Activated naive CD4-positive, alpha-beta T cell treated with anti-CD3 and anti-CD28 coated beads, Interleukin-2, amount 50 U/mL, for 72 hours (primary cell): Measurements from ENCODE around the gene MAP4K2. TPM values are rescaled to one million over a fixed set of nuclear protein-coding genes. Genes with fewer than 3 reads are reported as not detected.

Experiments
- ATAC-seq, 2 donors: fragments of 150-1000 bp; cut with Tn5 transposase; 2 replicates each; pipeline ENCODE4 v1.10.0; 2021; ENCODE audit warnings: mild to moderate bottlenecking in 2 of 2, moderate library complexity in 2 of 2
- DNase-seq, 2 donors: peaks; one replicate each; pipeline ENCODE4 v3.0.0; 2021 to 2022; ENCODE audit warnings: low spot score in 2 of 2
- H3K27ac Mint-ChIP-seq, 2 donors: one replicate each; pipeline ENCODE4 v1.8.0; 2022; ENCODE audit warnings: mild to moderate bottlenecking in 2 of 2, mixed read lengths in 2 of 2
- H3K36me3 Mint-ChIP-seq, 2 donors: one replicate each; pipeline ENCODE4 v1.8.0; 2022; ENCODE audit warnings: mixed read lengths in 2 of 2
- H3K9me3 Mint-ChIP-seq, 2 donors: one replicate each; pipeline ENCODE4 v1.8.0; 2022; ENCODE audit warnings: mixed read lengths in 2 of 2
- total RNA-seq, 2 donors: library from RNA; stranded (reverse); gene quantifications; one replicate each; pipeline ENCODE4 v1.2.3, GENCODE V29; 2022

MAP4K2 gene
- total RNA-seq, 2 donors from 2014 or later: 67.7 to 83.2 TPM

DNA sequence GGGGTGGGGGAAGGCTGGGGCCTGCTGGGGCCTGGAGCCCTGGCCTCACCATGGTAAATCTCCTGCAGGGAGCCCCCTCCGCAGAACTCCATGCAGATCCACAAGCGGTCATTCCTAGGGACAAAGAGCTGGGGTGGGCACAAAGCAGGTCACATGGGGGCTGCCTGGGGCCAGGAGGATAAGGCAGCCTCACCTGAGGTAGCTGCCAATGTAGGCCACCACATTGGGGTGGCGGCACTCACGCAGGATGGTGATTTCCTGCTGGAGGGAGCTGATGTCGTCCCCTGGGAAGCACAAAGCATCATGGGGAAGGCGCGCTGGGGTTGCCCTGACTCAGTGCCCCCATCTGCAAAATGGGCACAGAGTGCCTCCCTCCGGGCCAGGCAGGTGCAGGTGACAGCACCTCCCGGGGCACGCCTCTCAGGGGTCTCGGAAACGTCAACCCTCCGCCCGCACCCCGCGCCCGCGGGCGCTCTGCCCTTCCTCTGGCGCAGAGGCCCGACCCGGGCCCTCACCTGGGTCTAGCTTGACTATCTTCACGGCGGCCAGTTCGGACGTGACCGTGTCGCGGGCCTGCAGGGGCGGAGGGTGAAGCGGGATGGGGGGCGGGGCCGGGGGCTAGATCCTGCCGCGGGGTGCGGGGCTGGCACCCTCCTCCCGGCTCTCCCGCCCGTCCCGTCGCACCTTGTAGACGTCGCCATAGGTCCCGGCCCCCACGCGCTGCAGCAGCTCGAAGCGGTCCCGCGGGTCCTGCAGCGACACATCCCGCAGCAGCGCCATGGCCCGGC, 450 bp downstream of the MAP4K2 start:
- DNase-seq: peak in 1 of 2 donors; percentile 36
- H3K27ac Mint-ChIP-seq: peak overlapping the region in 1 of 2 donors; percentile 79
- peak in 1 of 2 donors; percentile 48 for ATAC-seq

DNA sequence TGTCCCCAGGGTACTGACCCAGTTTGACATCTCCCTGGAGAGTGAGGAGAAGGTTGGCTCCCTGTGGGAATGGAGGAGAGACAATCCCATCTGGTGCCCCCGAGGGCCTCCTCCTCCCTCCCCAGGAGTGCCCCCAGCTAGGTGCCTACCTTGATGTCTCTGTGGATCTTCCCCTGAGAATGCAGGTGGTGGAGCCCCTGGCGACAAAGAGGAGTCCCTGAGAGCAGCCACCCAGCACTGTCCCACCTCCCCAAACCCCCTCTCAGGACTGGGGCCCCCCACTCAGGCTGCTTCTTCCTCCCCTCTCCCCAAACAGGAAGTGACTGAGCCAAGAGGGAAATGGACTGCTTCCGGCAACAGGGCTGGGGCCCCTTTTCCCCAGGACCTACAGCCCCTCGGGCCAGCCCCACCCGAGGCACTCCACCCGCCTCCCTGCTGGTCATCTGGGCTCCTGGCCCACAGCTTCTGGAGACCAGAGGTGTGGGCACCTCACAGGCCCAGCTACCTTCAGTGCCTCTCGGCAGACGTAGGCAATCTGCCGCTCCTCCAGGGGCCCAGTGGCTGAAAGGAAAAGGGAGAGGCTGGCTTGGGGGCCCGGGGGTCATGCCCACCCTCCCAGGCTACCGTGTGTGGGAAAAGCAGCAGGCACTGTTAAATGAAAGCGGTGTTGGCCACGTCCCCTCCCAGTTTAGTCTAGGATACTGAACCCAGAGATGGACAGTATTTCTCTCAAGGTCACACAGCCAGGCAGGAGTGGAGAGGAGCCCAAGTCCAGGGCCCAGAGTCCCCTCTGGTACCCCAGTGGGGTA, 1.2 kb downstream of the MAP4K2 start:
- DNase-seq (no peak), ATAC-seq (no peak)
- H3K27ac Mint-ChIP-seq: peak overlapping the region; percentile 79 to 86

More for the DNA sequence above, 450 bp downstream of the MAP4K2 start:
- no peaks in the 10 kb centered on the region for H3K9me3 Mint-ChIP-seq
- H3K36me3 Mint-ChIP-seq: peaks cover 0 to 10% of the 10 kb centered on the region in 2 donors

DNA sequence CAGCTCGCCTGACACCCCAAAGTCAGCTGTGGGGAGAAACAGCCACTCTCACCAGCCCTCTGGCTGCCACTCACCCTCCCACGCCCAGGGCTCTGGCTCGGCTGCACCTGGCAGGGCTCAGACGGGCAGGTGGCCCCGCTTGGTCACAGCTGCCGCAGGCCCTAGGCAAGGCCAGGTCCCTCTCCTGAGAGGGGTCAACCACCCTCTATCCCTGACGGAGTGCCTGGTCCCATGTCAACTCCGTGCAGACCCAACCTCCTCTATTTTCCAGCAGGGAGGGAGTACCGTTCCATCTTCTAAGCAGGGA, 1.9 kb downstream of the MAP4K2 start:
- H3K9me3 Mint-ChIP-seq: no peaks in the 10 kb centered on the region
- peak overlapping the region in 1 of 2 donors; percentile 79 for H3K27ac Mint-ChIP-seq
- H3K36me3 Mint-ChIP-seq: peaks cover 0 to 10% of the 10 kb centered on the region in 2 donors
- DNase-seq: no peak
- ATAC-seq: no peak

More for the DNA sequence above, 1.2 kb downstream of the MAP4K2 start:
- H3K36me3 Mint-ChIP-seq: peaks cover 0 to 10% of the 10 kb centered on the region in 2 donors
- H3K9me3 Mint-ChIP-seq: no peaks in the 10 kb centered on the region

DNA sequence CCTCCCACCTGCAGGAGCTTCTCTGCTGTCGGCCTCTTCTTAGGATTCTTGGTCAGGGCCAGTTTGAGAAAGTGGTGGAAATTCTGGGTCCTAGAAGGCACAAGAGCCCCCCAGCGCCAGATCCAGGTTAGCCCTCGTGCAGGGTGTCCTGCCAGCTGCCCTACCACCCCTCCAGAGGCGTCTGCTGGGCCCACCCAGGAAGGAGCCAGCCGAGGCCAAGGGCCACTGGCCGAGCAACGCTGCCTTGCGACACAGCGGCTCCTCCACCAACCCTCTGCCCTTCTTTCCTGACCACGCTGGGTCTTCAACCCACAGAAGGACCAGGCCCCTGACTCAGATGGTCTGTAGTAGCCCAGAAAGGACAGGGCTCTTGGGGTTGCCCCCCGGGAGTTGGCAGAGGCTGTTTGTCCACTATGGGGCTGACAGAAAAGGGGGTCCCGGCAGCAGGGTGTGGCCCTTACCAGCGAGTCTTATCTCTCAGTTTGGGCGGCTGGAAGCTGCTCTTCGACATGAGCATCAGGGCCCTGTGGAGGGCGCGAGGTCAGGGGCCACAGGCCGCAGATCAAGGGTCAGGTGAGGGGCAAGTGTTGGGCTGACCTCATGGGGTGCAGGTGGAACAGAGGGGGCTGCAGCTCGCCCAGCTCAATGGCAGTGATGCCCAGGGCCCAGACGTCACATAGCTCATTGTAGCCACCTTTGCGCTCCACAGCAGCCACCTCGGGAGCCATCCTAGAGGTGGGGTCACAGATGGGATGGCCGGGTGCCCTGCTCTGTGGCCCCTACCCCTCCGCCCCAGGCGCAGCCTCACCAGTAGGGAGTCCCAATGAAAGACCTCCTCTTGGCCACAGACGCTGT, 2.5 kb downstream of the MAP4K2 start:
- no peak for ATAC-seq
- DNase-seq: no peak
- Mint-ChIP-seq H3K9me3 (no peaks in the 10 kb centered on the region), H3K36me3 (peaks cover 0 to 10% of the 10 kb centered on the region in 2 donors), H3K27ac (peak overlapping the region in 1 of 2 donors; percentile 79)

DNA sequence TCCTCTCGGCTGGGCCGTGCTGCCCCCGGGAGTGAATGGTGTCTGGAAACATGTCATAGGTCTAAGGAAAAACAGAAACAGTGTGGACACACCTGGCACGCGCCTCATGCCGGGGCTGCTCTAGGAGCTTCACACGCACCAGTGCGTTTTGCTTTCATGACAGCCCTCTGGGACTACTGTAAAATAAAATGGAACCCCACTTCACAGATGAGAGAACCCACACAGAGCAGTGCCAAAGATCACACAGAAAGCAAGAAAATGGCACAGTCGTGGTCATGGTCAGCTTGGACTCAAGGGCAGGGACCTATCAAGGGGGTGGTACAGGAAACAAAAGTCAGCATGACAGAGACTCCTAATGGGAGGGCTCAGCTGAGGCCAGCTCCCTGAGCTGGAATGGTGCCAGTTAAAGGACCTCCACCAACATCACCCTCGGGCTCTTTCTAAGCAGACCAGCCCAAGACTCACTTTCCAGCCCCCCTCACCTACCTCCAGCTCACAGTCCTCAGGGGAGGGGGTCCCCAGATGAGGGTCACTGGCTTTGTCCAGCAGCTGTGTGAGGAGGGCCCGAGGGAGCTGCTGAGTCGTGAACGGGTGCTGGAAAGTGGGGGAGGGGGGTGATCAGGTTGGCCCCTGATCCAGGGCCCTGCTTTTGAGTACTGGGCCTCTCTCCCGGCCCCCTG, 3.3 kb downstream of the MAP4K2 start:
- Mint-ChIP-seq H3K27ac (no peak overlapping the region), H3K9me3 (no peaks in the 10 kb centered on the region), H3K36me3 (peaks cover 0 to 10% of the 10 kb centered on the region in 2 donors)
- no peak for ATAC-seq
- DNase-seq: no peak

DNA sequence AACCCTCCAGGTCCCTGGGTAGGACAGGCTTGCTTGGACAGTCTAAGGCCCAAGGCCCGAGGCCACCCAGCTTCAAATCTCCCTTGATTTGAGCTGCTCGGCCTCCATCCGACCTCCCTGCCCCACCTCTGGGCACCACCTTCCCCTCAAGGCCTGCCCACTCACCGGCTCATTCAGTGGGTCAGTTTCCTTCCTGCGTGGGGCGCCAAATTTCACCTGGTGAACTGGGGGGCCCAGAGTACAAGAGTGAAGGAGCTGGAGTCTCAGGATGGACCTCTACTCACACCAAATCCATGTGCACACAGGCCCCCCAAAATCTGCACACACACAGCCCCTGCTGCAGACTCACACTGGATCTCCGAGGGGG, 3.8 kb downstream of the MAP4K2 start:
- Mint-ChIP-seq H3K27ac (peak overlapping the region in 1 of 2 donors; percentile 59), H3K9me3 (no peaks in the 10 kb centered on the region), H3K36me3 (peaks cover 0 to 10% of the 10 kb centered on the region in 2 donors)
- no peak for ATAC-seq
- no peak for DNase-seq

DNA sequence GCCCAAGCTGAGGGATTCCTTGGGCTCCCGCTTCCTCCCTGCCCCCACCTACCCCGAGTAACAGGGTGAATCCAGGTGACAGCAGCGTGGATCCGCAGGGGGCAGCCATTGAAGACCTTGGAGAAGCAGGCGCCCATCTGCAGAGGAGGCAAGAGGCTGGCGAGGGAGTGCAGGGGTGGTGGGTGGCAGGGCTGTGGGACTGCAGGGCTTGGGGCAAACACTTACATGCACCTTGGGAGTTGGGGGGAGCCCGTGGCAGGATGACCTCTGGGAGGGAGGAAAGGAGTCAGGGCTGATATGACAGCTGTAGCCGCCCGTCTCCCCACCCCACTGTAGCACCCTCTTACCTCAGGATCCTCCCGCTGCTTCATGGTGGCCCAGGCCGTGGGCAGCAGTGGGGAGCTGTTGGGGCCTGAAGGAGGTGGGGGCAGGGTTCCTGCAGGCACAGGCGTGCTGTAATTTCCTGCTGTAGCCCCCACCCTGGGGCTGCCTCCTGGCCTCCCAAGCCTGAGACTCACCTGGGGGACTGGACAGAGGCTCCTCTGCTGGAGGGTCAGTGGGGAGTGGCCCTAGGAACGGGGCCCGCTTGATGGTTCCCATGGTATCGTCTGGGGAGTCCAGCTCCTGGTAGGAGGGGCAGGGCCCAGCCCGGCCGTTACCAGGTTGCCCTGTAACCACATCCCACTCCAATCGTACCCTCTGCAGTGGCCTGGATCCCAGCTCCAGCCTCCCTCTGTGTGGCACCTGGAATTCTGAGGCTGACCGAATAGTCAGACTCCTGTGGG, 6.1 kb downstream of the MAP4K2 start:
- Mint-ChIP-seq H3K9me3 (no peaks in the 10 kb centered on the region), H3K27ac (no peak overlapping the region), H3K36me3 (peaks cover 0 to 10% of the 10 kb centered on the region in 2 donors)
- DNase-seq: no peak
- no peak for ATAC-seq

DNA sequence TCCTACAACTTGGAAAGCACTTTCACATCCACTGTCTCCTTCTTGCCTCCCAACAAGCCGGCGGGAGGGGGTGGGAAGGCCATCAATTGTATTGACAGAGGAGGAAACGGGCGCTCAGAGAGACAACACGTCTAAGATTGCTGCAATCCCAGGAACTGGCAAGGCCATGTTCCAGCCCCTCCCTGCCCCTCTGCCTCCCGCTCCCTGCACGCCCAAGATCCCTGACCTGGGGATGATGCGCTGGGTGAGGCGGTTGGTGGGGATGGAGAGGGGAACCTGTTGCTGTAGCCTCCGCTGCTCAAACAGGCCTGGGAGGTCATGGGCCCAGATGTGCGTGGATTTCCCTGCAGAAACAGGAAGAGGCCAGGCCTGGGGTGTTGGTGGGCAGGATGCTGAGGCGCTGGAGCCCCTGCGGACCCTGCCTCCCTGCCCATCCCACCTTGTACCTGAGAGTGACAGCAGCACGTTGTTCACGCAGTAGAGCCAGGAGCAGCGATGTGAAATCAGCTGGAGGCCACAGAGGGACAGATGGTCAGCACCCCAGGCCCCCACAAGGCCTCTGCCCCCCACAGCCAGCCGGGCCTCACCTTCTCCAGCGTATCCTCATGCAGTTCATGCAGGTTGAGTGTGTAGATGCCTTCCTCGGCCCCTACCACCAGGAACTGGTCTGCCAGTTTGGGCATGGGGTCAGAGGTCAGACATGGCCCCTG, 6.8 kb downstream of the MAP4K2 start:
- H3K27ac Mint-ChIP-seq: peak overlapping the region; percentile 14 to 76
- peaks cover 0 to 10% of the 10 kb centered on the region in 2 donors for H3K36me3 Mint-ChIP-seq
- DNase-seq: no peak
- no peak for ATAC-seq
- no peaks in the 10 kb centered on the region for H3K9me3 Mint-ChIP-seq

DNA sequence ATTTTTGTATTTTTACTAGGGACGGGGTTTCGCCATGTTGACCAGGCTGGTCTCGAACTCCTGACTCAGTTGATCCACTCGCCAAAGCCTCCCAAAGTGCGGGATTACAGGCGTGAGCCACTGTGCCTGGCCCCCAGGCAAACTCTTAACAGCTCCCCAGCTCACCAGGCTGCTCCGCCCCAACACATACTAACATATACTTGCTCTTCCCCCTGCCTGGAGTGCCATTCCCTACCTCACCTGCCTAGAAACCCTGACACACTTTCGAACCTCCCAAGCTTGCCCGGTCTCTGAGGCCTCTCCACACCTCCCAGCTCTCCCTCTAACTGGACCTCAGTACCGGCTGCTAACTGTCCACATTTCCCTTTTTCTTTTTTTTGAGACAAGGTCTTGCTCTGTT, 8.5 kb downstream of the MAP4K2 start:
- peak overlapping the region; percentile 27 to 76 for H3K27ac Mint-ChIP-seq
- peaks cover 0 to 8% of the 10 kb centered on the region in 2 donors for H3K36me3 Mint-ChIP-seq

DNA sequence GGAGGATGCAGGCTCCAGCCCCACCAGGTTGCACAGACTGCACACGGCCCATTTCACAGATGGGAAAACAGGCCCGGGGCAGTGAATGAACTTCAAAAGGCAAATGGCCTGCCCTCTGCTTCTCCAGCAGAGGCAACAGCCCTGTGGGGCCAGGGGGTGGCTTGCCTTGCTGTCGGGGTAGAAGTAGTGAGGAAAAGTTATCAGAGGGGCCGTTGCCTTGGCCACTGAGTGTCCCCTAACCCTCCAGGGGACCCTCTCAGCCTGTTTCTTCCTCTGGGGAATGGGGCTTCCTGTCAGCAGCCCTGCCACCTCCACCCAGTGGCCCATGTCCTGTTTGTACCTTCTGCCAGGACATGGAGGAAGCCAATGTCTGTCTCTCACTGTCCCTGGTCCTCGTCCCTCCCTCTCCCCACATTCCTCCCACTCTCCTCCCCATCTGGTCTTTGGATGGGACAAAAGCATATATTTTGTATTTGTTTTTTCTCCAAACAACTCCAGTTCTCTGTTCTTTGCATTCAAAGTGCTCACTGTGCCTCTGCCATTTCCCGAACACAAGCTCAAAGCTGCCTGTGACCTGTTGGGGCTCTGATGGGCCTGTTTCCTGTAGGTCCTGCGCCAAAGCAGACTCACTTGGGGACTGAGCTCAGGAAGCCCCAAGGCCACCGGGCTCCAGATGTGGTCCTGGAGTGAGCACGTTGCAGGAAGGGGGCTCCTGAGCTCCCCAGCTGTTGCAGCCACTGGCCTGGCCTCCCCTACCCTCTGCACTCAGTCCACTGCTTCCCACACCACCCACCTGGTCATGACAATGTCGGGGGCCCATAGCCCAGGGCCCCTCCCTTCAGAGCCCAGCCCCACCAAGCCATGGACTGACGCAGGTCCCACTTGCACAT, 9.5 kb downstream of the MAP4K2 start:
- H3K36me3 Mint-ChIP-seq: peaks cover 0 to under 1% of the 10 kb centered on the region in 2 donors
- peak overlapping the region; percentile 73 to 76 for H3K27ac Mint-ChIP-seq
- DNase-seq: no peak
- no peak for ATAC-seq
- no peaks in the 10 kb centered on the region for H3K9me3 Mint-ChIP-seq

More for the DNA sequence above, 8.5 kb downstream of the MAP4K2 start:
- ATAC-seq (no peak), DNase-seq (no peak)
- H3K9me3 Mint-ChIP-seq: no peaks in the 10 kb centered on the region

DNA sequence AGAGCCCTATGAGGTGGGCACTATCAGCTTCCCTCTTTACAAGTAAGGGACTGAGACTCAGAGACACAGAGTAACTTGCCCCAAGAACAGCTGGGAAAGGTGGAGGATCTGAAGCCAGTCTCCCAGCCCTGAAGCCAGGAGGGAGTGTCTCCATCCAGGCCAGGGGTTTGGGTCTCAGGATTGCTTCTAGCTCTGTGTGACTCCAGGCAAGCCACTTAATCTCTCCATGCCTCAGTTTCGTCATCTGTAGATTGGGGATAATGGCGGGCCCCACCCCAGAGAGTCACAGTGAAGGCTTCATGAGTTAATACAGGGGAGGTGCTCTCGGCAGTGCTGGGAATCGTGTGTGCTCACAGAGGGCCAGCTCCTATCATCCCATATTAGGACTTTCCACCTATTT, 10.5 kb downstream of the MAP4K2 start:
- ATAC-seq (no peak), DNase-seq (no peak)
- H3K9me3 Mint-ChIP-seq: no peaks in the 10 kb centered on the region
- peak overlapping the region in 1 of 2 donors; percentile 73 for H3K27ac Mint-ChIP-seq
- H3K36me3 Mint-ChIP-seq: no peaks in the 10 kb centered on the region

DNA sequence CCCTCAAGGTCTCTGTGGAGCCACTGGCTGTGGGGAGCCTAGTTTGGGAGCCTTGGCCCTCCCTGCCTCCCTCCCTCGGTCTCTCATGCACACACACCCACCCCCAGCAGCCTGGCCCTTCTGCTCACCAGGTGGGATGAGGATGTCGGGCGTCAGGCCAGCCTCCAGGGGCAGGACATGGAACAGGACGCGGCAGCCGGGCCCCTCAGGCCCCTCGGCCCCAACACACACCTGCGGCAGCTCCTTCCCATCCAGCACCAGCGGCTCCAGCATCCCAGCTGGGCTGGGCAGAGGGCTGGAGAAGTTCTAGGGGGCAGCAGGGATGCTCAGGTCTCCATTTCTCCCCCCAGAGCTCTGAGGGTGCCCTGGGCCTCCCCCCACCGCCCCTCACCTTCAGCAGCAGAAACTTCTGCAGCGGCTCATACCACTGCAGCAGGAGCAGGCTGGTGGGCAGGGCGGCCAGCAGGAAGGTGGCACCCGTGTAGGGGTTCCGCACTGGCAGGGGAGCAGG, 11.2 kb downstream of the MAP4K2 start:
- H3K9me3 Mint-ChIP-seq: no peaks in the 10 kb centered on the region

DNA sequence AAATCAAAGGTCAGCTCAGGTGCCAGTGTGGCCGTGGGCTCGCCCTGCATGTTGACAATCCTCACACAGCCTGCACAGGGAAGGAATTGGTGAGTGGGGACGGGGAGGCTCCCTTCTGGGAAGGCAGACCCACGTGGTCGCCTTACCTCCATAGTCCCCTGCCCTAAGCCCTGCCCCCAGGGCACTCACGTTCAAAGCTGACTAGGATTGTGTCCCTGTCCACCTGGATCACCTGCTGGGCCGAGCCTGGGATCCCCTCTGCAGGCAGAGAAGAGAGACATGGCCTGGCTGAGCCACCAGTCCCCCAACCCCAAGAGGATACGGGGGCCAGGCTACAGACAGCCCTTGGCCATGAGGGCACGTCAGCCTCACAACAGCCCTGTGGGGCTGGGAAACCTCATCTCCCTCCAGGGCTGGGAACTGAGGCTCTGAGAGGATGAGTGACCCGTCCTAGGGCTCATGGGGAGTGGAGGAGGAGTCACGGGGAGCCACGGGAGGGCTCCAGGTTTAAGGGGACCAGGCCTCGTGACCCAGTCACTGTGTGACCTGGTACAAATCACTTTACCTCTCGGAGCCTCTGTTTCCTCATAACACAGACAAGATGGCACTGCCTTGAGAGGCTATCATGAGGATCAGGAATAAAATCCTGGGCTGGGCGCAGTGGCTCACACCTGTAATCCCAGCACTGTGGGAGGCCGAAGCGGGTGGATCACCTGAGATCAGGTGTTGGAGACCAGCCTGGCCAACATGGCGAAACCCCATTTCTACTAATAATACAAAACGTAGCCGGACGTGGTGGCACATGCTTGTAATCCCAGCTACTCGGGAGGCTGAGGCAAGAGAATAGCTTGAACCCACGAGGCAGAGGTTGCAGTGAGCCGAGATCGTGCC, 12.6 kb downstream of the MAP4K2 start:
- H3K27ac Mint-ChIP-seq: no peak overlapping the region
- no peaks in the 10 kb centered on the region for H3K9me3 Mint-ChIP-seq
- no peak for DNase-seq
- H3K36me3 Mint-ChIP-seq: no peaks in the 10 kb centered on the region
- ATAC-seq: no peak

More for the DNA sequence above, 11.2 kb downstream of the MAP4K2 start:
- Mint-ChIP-seq H3K27ac (peak overlapping the region in 1 of 2 donors; percentile 74), H3K36me3 (no peaks in the 10 kb centered on the region)
- DNase-seq: no peak
- no peak for ATAC-seq
